Endothelial cell of umbilical vein (primary cell): ENCODE results near the gene TLN1. TPM values are rescaled to one million over a fixed set of nuclear protein-coding genes. Genes with fewer than 3 reads are reported as not detected.

Source experiments
- BruUV-seq: library from RNA; stranded (reverse); fragments of 400-500 nt; replicated peaks from 2 replicates; lab custom pipeline; 2021; lab: Mats Ljungman, UMichigan
- CTCF ChIA-PET: fragments of 300-600, 350-600 bp; sonication (Branson Sonifier 250); formaldehyde crosslinking; loops from one replicate; lab custom pipeline; 2021; ENCODE audit warnings: antibody characterized with exemption, inconsistent platforms; lab: Charles Lee
- POLR2A ChIA-PET: fragments of 300-600, 350-600 bp; sonication (Branson Sonifier 250); formaldehyde crosslinking; loops from one replicate; lab custom pipeline; 2021; ENCODE audit warnings: antibody characterized with exemption, inconsistent platforms; lab: Charles Lee
- DNase-seq: peaks from one replicate; pipeline ENCODE4 v3.0.0-alpha.2; 2011; ENCODE audit warnings: low read depth, low spot score
- FAIRE-seq: peaks from 2 replicates; lab custom pipeline; 2011; peaks lifted over from hg19 to GRCh38; lab: Jason Lieb, UNC
- H2AFZ ChIP-seq: 2 replicates; pipeline ENCODE4 v1.6.0; 2012; ENCODE audit warnings: low read depth, low read length, control low read depth, inconsistent platforms
- H3K27ac ChIP-seq: 2 replicates; pipeline ENCODE4 v1.5.1; 2011; ENCODE audit warnings: low read depth, mild to moderate bottlenecking, control low read depth, low read length, moderate library complexity; ENCODE audit not compliant: insufficient read depth
- H3K27me3 ChIP-seq, 2 experiments: 2 replicates each; pipeline versions ENCODE4 v1.6.0 to v1.6.1; 2011; ENCODE audit warnings: low read length in 2 of 2, mixed read lengths in 1 of 2; ENCODE audit not compliant: control insufficient read depth in 2 of 2, insufficient read depth in 2 of 2
- H3K36me3 ChIP-seq, 2 experiments: 2 replicates in 1 of 2; 3 replicates in 1 of 2; pipeline ENCODE4 v1.5.1; 2011; ENCODE audit warnings: low read length in 2 of 2, mild to moderate bottlenecking in 1 of 2, moderate library complexity in 1 of 2; ENCODE audit not compliant: control insufficient read depth in 2 of 2, insufficient read depth in 2 of 2; ENCODE audit errors: extremely low read depth in 1 of 2
- H3K4me1 ChIP-seq: 3 replicates; pipeline ENCODE4 v1.5.1; 2011; ENCODE audit warnings: mild to moderate bottlenecking, low read length; ENCODE audit not compliant: control insufficient read depth, insufficient read depth; ENCODE audit errors: extremely low read depth
- H3K4me2 ChIP-seq: 2 replicates; pipeline ENCODE4 v1.6.1; 2011; ENCODE audit warnings: low read length, control low read depth, mixed read lengths; ENCODE audit not compliant: insufficient read depth
- H3K4me3 ChIP-seq, 3 experiments: fragments of 200-600 bp in 1 of 3; sonication (generic), shearing (Covaris generic) in 1 of 3; replicated peaks in 1 of 3; 2 replicates each; pipeline ENCODE4 v1.5.1; 2011 to 2016; ENCODE audit warnings: control low read depth in 3 of 3, low read length in 3 of 3, mild to moderate bottlenecking in 2 of 3, inconsistent platforms in 1 of 3, low read depth in 1 of 3, moderate library complexity in 1 of 3; ENCODE audit not compliant: insufficient read depth in 1 of 3
- H3K79me2 ChIP-seq: 2 replicates; pipeline ENCODE4 v1.6.0; 2012; ENCODE audit warnings: low read length, inconsistent platforms; ENCODE audit not compliant: control insufficient read depth, insufficient read depth
- H3K9ac ChIP-seq: replicated peaks from 2 replicates; pipeline ENCODE3; 2011; ENCODE audit warnings: low read length, control low read depth; ENCODE audit not compliant: insufficient read depth; ENCODE audit errors: extremely low read depth
- H3K9me1 ChIP-seq: replicated peaks from 3 replicates; pipeline ENCODE4 v1.6.0; 2011; ENCODE audit warnings: mild to moderate bottlenecking, low read length; ENCODE audit not compliant: control insufficient read depth, insufficient read depth; ENCODE audit errors: extremely low read depth
- H3K9me3 ChIP-seq: replicated peaks from 2 replicates; pipeline ENCODE4 v1.5.1; 2012; ENCODE audit warnings: low read length, inconsistent platforms; ENCODE audit not compliant: control insufficient read depth, insufficient read depth
- H4K20me1 ChIP-seq: replicated peaks from 2 replicates; pipeline ENCODE3; 2011; ENCODE audit warnings: mild to moderate bottlenecking, low read length; ENCODE audit not compliant: control insufficient read depth, insufficient read depth; ENCODE audit errors: extremely low read depth
- CTCF ChIP-seq, 2 donors: IDR thresholded peaks; 1 replicate in 1 of 2; 2 replicates in 1 of 2; pipeline ENCODE4 v1.5.1; 2011; ENCODE audit warnings: low read length in 2 of 2, mild to moderate bottlenecking in 2 of 2, moderate library complexity in 2 of 2, control low read depth in 1 of 2, inconsistent platforms in 1 of 2, low read depth in 1 of 2; ENCODE audit not compliant: insufficient read depth in 1 of 2; ENCODE audit errors: extremely low read depth in 1 of 2
- MAX ChIP-seq: IDR thresholded peaks from 2 replicates; pipeline ENCODE4 v1.6.1; 2011; ENCODE audit not compliant: insufficient read depth, insufficient read length
- POLR2A ChIP-seq: IDR thresholded peaks from 2 replicates; pipeline ENCODE4 v1.6.1; 2012; ENCODE audit warnings: low read depth, mild to moderate bottlenecking, control low read depth, low read length
- POLR2AphosphoS5 ChIP-seq: IDR thresholded peaks from 2 replicates; pipeline ENCODE4 v1.6.1; 2012; ENCODE audit warnings: low read depth, mild to moderate bottlenecking, control low read depth, low read length, moderate library complexity; ENCODE audit not compliant: insufficient read depth
- dilution Hi-C: fragments of 300-500 bp; cut with MboI; formaldehyde crosslinking; loops from one replicate; pipeline ENCODE4 v1.15.0; 2019; ENCODE audit warnings: low sequenced_read_pairs; ENCODE audit not compliant: extremely low pct_ligation_motif_present
- intact Hi-C: fragments of 100-400 bp; cut with micrococcal nuclease; formaldehyde crosslinking; loops from one replicate; pipeline ENCODE4 v1.10.0; 2022
- polyA plus RNA-seq, 4 experiments: library from polyadenylated mRNA; depleted of rRNA in 3 of 4; stranded (reverse) in 3 of 4; unstranded in 1 of 4; fragments of >200 nt; gene quantifications; 2 replicates each; pipeline versions ENCODE4 v1.2.1 to v1.2.3, GENCODE V29; 2011 to 2012; ENCODE audit warnings: missing spikeins in 1 of 4
- total RNA-seq: library from RNA; stranded (reverse); gene quantifications from 2 replicates; pipeline ENCODE4 v1.2.3, GENCODE V29; 2021

Gene TLN1
- total and polyA plus RNA-seq, 2 donors (not counting 3 experiments of a cell fraction or from before 2014, with no cell fraction given) = 120 to 450 TPM

GRCh38 chr9:35690294-35690613 is 41.7 kb downstream of the TLN1 start:
- Histone ChIP-seq H3K4me3 (peak overlapping the region; percentile 66 to 82 (median 70)), H3K27ac (peak overlapping the region; percentile 41), H3K4me2 (peak overlapping the region; percentile 84), H3K9ac (peak overlapping the region; percentile 68), H3K4me1 (peaks cover 28% of the 10 kb centered on the region), H3K9me1 (no peaks in the 10 kb centered on the region), H2AFZ (peak overlapping the region; percentile 84), H3K79me2 (peaks cover 36% of the 10 kb centered on the region), H3K36me3 (peaks cover 2 to 6% of the 10 kb centered on the region in 2 experiments), H4K20me1 (no peaks in the 10 kb centered on the region), H3K9me3 (no peaks in the 10 kb centered on the region), H3K27me3 (no peaks in the 10 kb centered on the region)
- BruUV-seq = no TSS peak
- FAIRE-seq = peak; percentile 28
- dilution Hi-C loops (no loop called here), intact Hi-C loops (loop anchor here (2.0 kb wide), 1 partner anchor 43 kb away; the partner anchor contains the start of genes CREB3 and TLN1)
- no peak for DNase-seq
- TF ChIP-seq CTCF (IDR thresholded peaks at IDR 0.05; ENCODE audit: extremely low read depth in 1 of 2, insufficient read depth in 1 of 2, low read depth in 1 of 2, low read length in 2 of 2) (no peak), POLR2A (peak; percentile 3)
- ChIA-PET CTCF (interaction anchor here (0.6 to 13.5 kb wide), 8 partner anchors 15 to 100 kb away, joined by 3 to 227 read pairs (median 4); partner anchors contain the start of genes ARHGEF39, CCDC107 and RMRP), POLR2A (interaction anchor here (0.7 to 1.7 kb wide), 7 partner anchors 10 to 37 kb away, joined by 3 to 7 read pairs (median 4); partner anchors contain the start of gene ARHGEF39)

GRCh38 chr9:35689542-35690293 is 42.3 kb downstream of the TLN1 start, which contains the start of gene TPM2:
Gene TPM2, minus strand, starts transcription at chr9:35689925. Its CDS starts 108 bp downstream, at chr9:35689817.
- H2AFZ ChIP-seq = peak within 1 kb of the TSS; percentile 84
- H3K79me2 ChIP-seq = peaks cover 36% of the 10 kb centered on the region
- H4K20me1 ChIP-seq = no peaks in the 10 kb centered on the region
- peak; percentile 70 for DNase-seq
- H3K36me3 ChIP-seq = peaks cover 7 to 11% of the 10 kb centered on the region in 2 experiments
- H3K4me2 ChIP-seq = peak within 1 kb of the TSS; percentile 84
- ChIA-PET CTCF (interaction anchor here (1.1 to 13.5 kb wide), 7 partner anchors 10 to 86 kb away, joined by 3 to 227 read pairs (median 6); partner anchors contain the start of genes ARHGEF39, CCDC107 and RMRP), POLR2A (interaction anchor here (0.7 to 1.7 kb wide), 6 partner anchors 10 to 28 kb away, joined by 3 to 5 read pairs (median 4); partner anchors contain the start of gene ARHGEF39)
- no peaks in the 10 kb centered on the region for H3K27me3 ChIP-seq
- H3K9me1 ChIP-seq = no peaks in the 10 kb centered on the region
- TF ChIP-seq POLR2AphosphoS5 (peak; percentile 97), MAX (no peak), POLR2A (peak; percentile 98)
- dilution Hi-C loops (no loop called here), intact Hi-C loops (loop anchor here (1.0 to 2.0 kb wide), 3 partner anchors 31 to 85 kb away; partner anchors contain the start of genes CCDC107, CREB3, RMRP and TESK1)
- H3K4me1 ChIP-seq = peaks cover 28% of the 10 kb centered on the region
- peak within 1 kb of the TSS; percentile 66 to 82 (median 70) for H3K4me3 ChIP-seq
- no peaks in the 10 kb centered on the region for H3K9me3 ChIP-seq
- H3K9ac ChIP-seq = peak within 1 kb of the TSS; percentile 68
- BruUV-seq = TSS peak; percentile 64
- H3K27ac ChIP-seq = peak within 1 kb of the TSS; percentile 50
- peak; percentile 83 for FAIRE-seq
